Activated CD4-positive, alpha-beta T cell treated with anti-CD3 and anti-CD28 coated beads for 36 hours (primary cell): ENCODE results near the gene CCNH. TPM values are rescaled to one million over a fixed set of nuclear protein-coding genes. Genes with fewer than 3 reads are reported as not detected.
A peak's percentile ranks its signal among the peaks of the same experiment; 100 is the strongest.

ENCODE experiments used
- ATAC-seq: fragments of 200-7000 bp; cut with Tn5 transposase; one replicate; pipeline ENCODE4 v1.10.0; 2021; ENCODE audit warnings: mild to moderate bottlenecking, moderate library complexity
- CTCF ChIA-PET: fragments of 350-600 bp; sonication (Branson Sonifier 250); formaldehyde crosslinking; loops from one replicate; lab custom pipeline; 2021; ENCODE audit warnings: antibody characterized with exemption; lab: Charles Lee
- POLR2A ChIA-PET: fragments of 350-600 bp; sonication (Branson Sonifier 250); formaldehyde crosslinking; loops from one replicate; lab custom pipeline; 2021; ENCODE audit warnings: antibody characterized with exemption, inconsistent platforms; lab: Charles Lee
- DNase-seq: peaks from one replicate; pipeline ENCODE4 v3.0.0-alpha.2; 2020
- H3K27ac Mint-ChIP-seq: one replicate; pipeline ENCODE4 v1.8.0; 2021; ENCODE audit warnings: mixed read lengths
- H3K27me3 Mint-ChIP-seq: one replicate; pipeline ENCODE4 v1.8.0; 2021; ENCODE audit warnings: mixed read lengths
- H3K36me3 Mint-ChIP-seq: one replicate; pipeline ENCODE4 v1.8.0; 2021; ENCODE audit warnings: low read depth, mixed read lengths
- H3K4me1 Mint-ChIP-seq: one replicate; pipeline ENCODE4 v1.8.0; 2021; ENCODE audit warnings: mixed read lengths
- H3K4me3 Mint-ChIP-seq: one replicate; pipeline ENCODE4 v1.8.0; 2021; ENCODE audit warnings: mild to moderate bottlenecking, moderate library complexity, mixed read lengths
- H3K9me3 Mint-ChIP-seq: one replicate; pipeline ENCODE4 v1.8.0; 2021; ENCODE audit warnings: low read depth, mixed read lengths
- intact Hi-C, 2 experiments: fragments of 100-400 bp; cut with DNase I in 1 of 2; cut with micrococcal nuclease in 1 of 2; formaldehyde crosslinking; loops; one replicate each; pipeline versions ENCODE4 v1.14.2 to v1.15.1; 2022 to 2024; cut with DNase I, micrococcal nuclease
- total RNA-seq, 2 experiments: library from RNA; stranded (reverse); gene quantifications; one replicate each; pipeline ENCODE4 v1.2.3, GENCODE V29; 2021

CCNH gene
- total RNA-seq, 2 experiments from 2014 or later: 62.7 to 111 TPM

DNA sequence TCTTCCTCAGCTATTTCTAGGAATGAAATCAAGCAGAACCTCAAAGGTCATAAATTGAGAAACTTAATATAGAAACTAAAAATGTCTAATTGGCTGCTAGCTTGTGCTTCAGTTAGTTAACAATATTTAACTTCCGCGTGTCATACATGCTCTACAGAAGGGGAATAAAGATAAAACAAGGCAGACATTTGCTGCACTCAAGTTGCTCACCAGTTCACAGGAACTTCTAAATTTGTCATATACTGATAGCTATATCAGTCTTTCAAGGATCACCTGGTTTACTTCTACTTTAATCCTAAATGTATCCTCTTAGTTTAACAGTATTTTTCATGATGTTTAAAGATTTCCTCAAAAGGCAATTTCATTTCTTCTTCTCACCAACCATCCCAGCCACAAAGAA, 8.4 kb downstream of the CCNH start:
- no peak overlapping the region for H3K4me3 Mint-ChIP-seq
- intact Hi-C loops: no loop called here
- H3K27ac Mint-ChIP-seq: peak overlapping the region; percentile 55
- ATAC-seq (no peak), DNase-seq (no peak)
- ChIA-PET CTCF (interaction anchor here (1.6 kb wide), 1 partner anchor 11 kb away, joined by 4 read pairs; no protein-coding TSS in a partner anchor), POLR2A (interaction anchor here (1.1 kb wide), 1 partner anchor 136 kb away, joined by 3 read pairs; no protein-coding TSS in a partner anchor)
- H3K36me3 Mint-ChIP-seq: peaks cover 65% of the 10 kb centered on the region
- H3K4me1 Mint-ChIP-seq: peaks cover 59% of the 10 kb centered on the region
- no peaks in the 10 kb centered on the region for H3K9me3 Mint-ChIP-seq
- no peaks in the 10 kb centered on the region for H3K27me3 Mint-ChIP-seq

DNA sequence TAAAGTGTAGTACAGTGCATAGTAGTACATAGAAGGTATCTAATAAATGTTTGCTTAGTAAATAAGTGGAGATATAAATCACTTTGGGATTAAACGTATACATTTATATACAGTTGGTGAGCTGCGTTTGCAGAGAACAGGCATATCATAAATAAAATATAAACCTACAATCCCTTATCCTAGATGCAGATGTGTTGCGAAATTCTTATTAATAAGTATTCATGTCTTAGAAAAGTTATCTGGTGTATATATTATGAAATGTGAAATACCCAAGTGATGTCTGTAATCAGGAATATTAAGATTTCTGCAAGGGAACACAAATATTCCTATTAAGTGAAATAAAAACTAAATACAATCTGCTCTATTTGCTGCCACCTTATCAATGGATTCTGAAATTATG, 8.8 kb downstream of the CCNH start:
- ATAC-seq (no peak), DNase-seq (no peak)
- CTCF ChIA-PET: interaction anchor here (1.6 kb wide), 1 partner anchor 10 kb away, joined by 4 read pairs; no protein-coding TSS in a partner anchor
- Mint-ChIP-seq H3K27ac (no peak overlapping the region), H3K4me3 (no peak overlapping the region), H3K4me1 (peaks cover 56% of the 10 kb centered on the region), H3K9me3 (no peaks in the 10 kb centered on the region), H3K27me3 (no peaks in the 10 kb centered on the region), H3K36me3 (peaks cover 65% of the 10 kb centered on the region)
- intact Hi-C loops: no loop called here
- POLR2A ChIA-PET: no interaction called here

GRCh38 chr5:87403409-87403808, 9.3 kb downstream of the CCNH start:
- ATAC-seq (peak; percentile 52), DNase-seq (peak; percentile 20)
- intact Hi-C loops: no loop called here
- POLR2A ChIA-PET: no interaction called here
- Mint-ChIP-seq H3K36me3 (peaks cover 65% of the 10 kb centered on the region), H3K27ac (peak overlapping the region; percentile 35), H3K4me3 (no peak overlapping the region), H3K4me1 (peaks cover 53% of the 10 kb centered on the region), H3K9me3 (no peaks in the 10 kb centered on the region), H3K27me3 (no peaks in the 10 kb centered on the region)
- CTCF ChIA-PET: interaction anchor here (1.4 to 1.6 kb wide), 2 partner anchors 10 to 142 kb away, joined by 3 to 4 read pairs; no protein-coding TSS in a partner anchor

DNA sequence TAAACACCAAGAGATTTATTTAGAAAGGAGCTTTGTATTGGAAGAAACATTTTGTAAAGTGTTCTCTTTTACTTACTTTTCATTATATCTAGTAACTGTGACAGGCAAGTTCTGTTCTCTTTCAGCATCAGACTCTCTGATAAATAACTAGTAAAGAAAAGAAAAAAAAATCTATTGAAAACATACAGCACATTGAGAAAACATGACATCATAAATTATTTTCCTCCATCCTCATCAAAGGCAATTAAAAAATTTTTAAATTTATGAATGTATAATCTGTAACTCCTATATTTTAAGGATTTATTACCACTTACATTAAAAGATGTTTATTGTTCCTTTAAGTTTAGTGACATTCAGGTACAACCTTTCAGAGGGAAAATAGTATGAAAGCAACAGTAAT, 11.1 kb downstream of the CCNH start:
- ATAC-seq: no peak
- intact Hi-C loops: loop anchor here (2.0 kb wide), 3 partner anchors 415 to 521 kb away; no protein-coding TSS in a partner anchor
- Mint-ChIP-seq H3K27me3 (no peaks in the 10 kb centered on the region), H3K4me3 (no peak overlapping the region), H3K4me1 (peaks cover 40% of the 10 kb centered on the region), H3K9me3 (no peaks in the 10 kb centered on the region), H3K36me3 (peaks cover 56% of the 10 kb centered on the region), H3K27ac (no peak overlapping the region)
- ChIA-PET POLR2A (no interaction called here), CTCF (interaction anchor here (1.3 to 2.9 kb wide), 4 partner anchors 11 to 140 kb away, joined by 3 to 25 read pairs (median 10); partner anchors contain the start of gene CCNH)
- DNase-seq: no peak

GRCh38 chr5:87400305-87400899, 12.3 kb downstream of the CCNH start:
- Mint-ChIP-seq H3K9me3 (no peaks in the 10 kb centered on the region), H3K36me3 (peaks cover 54% of the 10 kb centered on the region), H3K27me3 (no peaks in the 10 kb centered on the region), H3K4me3 (no peak overlapping the region), H3K27ac (no peak overlapping the region), H3K4me1 (peaks cover 30% of the 10 kb centered on the region)
- ATAC-seq: peak; percentile 77
- intact Hi-C loops: loop anchor here (1.0 to 2.0 kb wide), 4 partner anchors 414 to 520 kb away; no protein-coding TSS in a partner anchor
- no peak for DNase-seq
- POLR2A ChIA-PET: interaction anchor here (0.6 kb wide), 3 partner anchors 130 to 283 kb away, joined by 3 to 4 read pairs (median 4); no protein-coding TSS in a partner anchor
- CTCF ChIA-PET: interaction anchor here (0.6 to 2.9 kb wide), 30 partner anchors 8 to 777 kb away, joined by 3 to 25 read pairs (median 4); partner anchors contain the start of gene CCNH

- no peak for ATAC-seq
- no peak overlapping the region for H3K4me3 Mint-ChIP-seq
- no peaks in the 10 kb centered on the region for H3K27me3 Mint-ChIP-seq
- H3K36me3 Mint-ChIP-seq: peaks cover 57% of the 10 kb centered on the region
- no peak overlapping the region for H3K27ac Mint-ChIP-seq
- POLR2A ChIA-PET: interaction anchor here (0.6 kb wide), 3 partner anchors 129 to 283 kb away, joined by 3 to 4 read pairs (median 4); no protein-coding TSS in a partner anchor
- intact Hi-C loops: loop anchor here (1.0 to 2.0 kb wide), 4 partner anchors 413 to 519 kb away; no protein-coding TSS in a partner anchor
- H3K4me1 Mint-ChIP-seq: peaks cover 28% of the 10 kb centered on the region
- DNase-seq: no peak
- H3K9me3 Mint-ChIP-seq: no peaks in the 10 kb centered on the region
- CTCF ChIA-PET: interaction anchor here (0.6 to 2.9 kb wide), 29 partner anchors 8 to 776 kb away, joined by 3 to 25 read pairs (median 4); partner anchors contain the start of gene CCNH
Observed at GRCh38 chr5:87399720-87400119, 13.0 kb downstream of the CCNH start.

DNA sequence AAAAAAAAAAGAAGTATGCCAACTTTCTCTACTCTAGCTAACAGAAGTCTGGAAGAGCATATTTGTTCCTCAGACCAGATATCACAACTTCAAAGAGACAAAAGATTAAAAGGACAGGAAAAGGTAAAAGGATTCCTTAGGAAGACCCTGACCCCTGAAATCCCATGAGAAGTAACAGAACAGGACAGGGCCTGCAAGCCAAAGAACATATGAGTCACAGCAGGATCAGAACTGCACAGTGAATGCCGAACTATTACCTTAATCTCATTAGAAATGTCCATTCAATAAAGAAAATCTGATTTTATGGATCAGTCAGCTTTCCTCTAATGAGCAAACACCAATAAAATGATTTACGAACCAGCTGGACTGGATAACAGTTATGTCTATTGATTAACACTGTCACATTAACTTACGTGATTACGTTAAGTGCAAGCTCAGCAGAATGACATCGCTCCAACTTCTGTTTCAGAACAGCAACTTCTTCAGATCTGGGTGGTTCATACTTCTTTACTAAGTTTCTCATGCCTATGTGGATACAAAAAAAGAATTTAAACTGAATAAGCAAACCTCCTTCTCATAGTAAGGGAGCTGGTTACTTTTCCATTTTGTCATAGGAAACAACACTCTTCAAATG, 13.6 kb downstream of the CCNH start:
- POLR2A ChIA-PET: no interaction called here
- peaks cover 23% of the 10 kb centered on the region for H3K4me1 Mint-ChIP-seq
- H3K27me3 Mint-ChIP-seq: no peaks in the 10 kb centered on the region
- ATAC-seq (no peak), DNase-seq (no peak)
- no peak overlapping the region for H3K27ac Mint-ChIP-seq
- CTCF ChIA-PET: interaction anchor here (0.8 to 2.9 kb wide), 16 partner anchors 7 to 431 kb away, joined by 3 to 25 read pairs (median 4); partner anchors contain the start of gene CCNH
- no peaks in the 10 kb centered on the region for H3K9me3 Mint-ChIP-seq
- peaks cover 56% of the 10 kb centered on the region for H3K36me3 Mint-ChIP-seq
- intact Hi-C loops: no loop called here
- H3K4me3 Mint-ChIP-seq: no peak overlapping the region

DNA sequence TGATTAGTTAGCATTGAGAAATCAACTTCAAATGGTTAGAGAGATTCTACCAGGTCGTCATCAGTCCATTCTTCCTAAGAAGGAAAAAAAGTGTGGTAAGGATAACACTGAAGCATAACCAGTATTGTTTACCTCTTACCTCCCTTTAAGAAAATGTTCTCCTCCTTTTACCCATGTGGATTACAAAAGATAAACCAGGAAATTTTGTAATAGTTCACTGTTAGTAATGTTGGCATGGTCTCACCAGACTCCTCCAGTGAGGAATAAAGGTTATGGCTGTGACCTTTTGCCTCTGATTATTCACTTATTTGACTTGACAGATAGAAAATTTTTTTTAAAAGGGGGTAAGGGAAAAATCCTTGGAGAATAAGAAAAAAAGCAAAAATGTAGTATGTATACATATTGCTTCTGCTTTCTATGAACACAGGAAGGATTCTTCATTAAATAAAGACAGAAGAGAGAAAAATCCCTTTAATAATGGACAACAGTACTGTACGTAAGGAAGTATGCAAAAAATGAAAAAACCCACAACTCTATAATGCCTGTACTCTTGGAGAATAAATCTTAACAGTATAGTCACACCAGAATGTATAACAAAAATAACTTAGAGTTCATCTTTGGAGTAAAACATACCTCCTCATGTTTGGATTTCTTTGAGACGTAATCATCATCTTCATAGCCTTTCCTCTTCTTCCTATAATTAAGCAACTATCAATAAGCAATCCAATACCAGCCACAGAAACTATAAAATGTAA, 18.1 kb downstream of the CCNH start:
- Mint-ChIP-seq H3K9me3 (no peaks in the 10 kb centered on the region), H3K4me3 (no peak overlapping the region), H3K27ac (no peak overlapping the region), H3K27me3 (no peaks in the 10 kb centered on the region), H3K4me1 (peaks cover 16% of the 10 kb centered on the region), H3K36me3 (peaks cover 67% of the 10 kb centered on the region)
- POLR2A ChIA-PET: interaction anchor here (0.7 kb wide), 1 partner anchor 190 kb away, joined by 3 read pairs; no protein-coding TSS in a partner anchor
- DNase-seq (no peak), ATAC-seq (no peak)
- intact Hi-C loops: loop anchor here in 1 of 2 experiments (2.0 kb wide), 1 partner anchor 16 kb away; no protein-coding TSS in a partner anchor
- CTCF ChIA-PET: interaction anchor here (0.6 to 1.0 kb wide), 2 partner anchors 10 kb away, joined by 3 to 4 read pairs; no protein-coding TSS in a partner anchor

- ATAC-seq (no peak), DNase-seq (no peak)
- Mint-ChIP-seq H3K4me1 (peaks cover 10% of the 10 kb centered on the region), H3K9me3 (no peaks in the 10 kb centered on the region), H3K27ac (no peak overlapping the region), H3K4me3 (no peak overlapping the region), H3K36me3 (peaks cover 62% of the 10 kb centered on the region), H3K27me3 (no peaks in the 10 kb centered on the region)
- ChIA-PET POLR2A (no interaction called here), CTCF (interaction anchor here (1.0 kb wide), 1 partner anchor 11 kb away, joined by 4 read pairs; no protein-coding TSS in a partner anchor)
- intact Hi-C loops: no loop called here
Observed at GRCh38 chr5:87393331-87393730, 19.4 kb downstream of the CCNH start.

DNA sequence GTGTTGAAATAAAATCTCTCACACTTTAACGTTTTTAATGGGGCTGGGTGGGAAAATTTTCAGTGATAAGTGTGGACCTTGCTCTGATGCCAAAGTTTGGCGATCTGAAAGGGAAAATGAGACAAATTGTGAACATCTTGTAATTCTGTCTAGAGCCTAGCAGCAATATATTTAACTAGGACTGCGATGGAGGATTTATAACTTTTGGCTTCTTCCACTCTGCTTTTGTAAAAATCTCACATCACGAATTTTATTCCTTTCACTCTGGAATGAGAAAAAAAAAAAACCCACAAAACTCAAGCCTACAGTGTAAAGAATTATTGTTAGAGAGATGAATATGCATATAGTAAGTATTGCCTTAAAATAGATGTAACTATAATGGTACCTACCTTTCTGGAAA, 19.9 kb downstream of the CCNH start:
- ATAC-seq (no peak), DNase-seq (no peak)
- intact Hi-C loops: no loop called here
- CTCF ChIA-PET: interaction anchor here (2.0 to 2.3 kb wide), 2 partner anchors 7 to 20 kb away, joined by 8 to 11 read pairs; no protein-coding TSS in a partner anchor
- Mint-ChIP-seq H3K36me3 (peaks cover 65% of the 10 kb centered on the region), H3K27ac (peak overlapping the region; percentile 69), H3K9me3 (no peaks in the 10 kb centered on the region), H3K27me3 (no peaks in the 10 kb centered on the region), H3K4me1 (peaks cover 10% of the 10 kb centered on the region), H3K4me3 (no peak overlapping the region)
- POLR2A ChIA-PET: no interaction called here
